ENCODE data around the gene TOX3.

- TF ChIP-seq PAX8 (IDR thresholded peaks at IDR 0.05) (no peak), SIX5 (IDR thresholded peaks at IDR 0.05; ENCODE audit: low read depth, low read length, severe bottlenecking) (no peak), HDAC2 (IDR thresholded peaks at IDR 0.05) (no peak), MEF2A (IDR thresholded peaks at IDR 0.05; ENCODE audit: insufficient read depth, low read depth, low read length) (no peak), USF1 (IDR thresholded peaks at IDR 0.05; ENCODE audit: borderline replicate concordance, extremely low read length, insufficient read depth, low read depth, low read length) (no peak), SMC3 (IDR thresholded peaks at IDR 0.05; ENCODE audit: borderline replicate concordance, low read length) (no peak), POLR2A (IDR thresholded peaks at IDR 0.05; ENCODE audit: low read depth, low read length) (no peak), CTCF (IDR thresholded peaks at IDR 0.05 in 2 of 3, conservative IDR thresholded peaks at IDR 0.05 in 1 of 3; ENCODE audit: control insufficient read depth in 2 of 3, extremely low read depth in 1 of 3, insufficient read depth in 1 of 3, low read depth in 3 of 3, low read length in 3 of 3) (no peak)
Measured at GRCh38 chr16:52466994-52467393, 79.9 kb downstream of the TOX3 start.
